HuH-7 (cell line): Measurements from ENCODE around the gene TMEM151A.
A peak's percentile ranks its signal among the peaks of the same experiment; 100 is the strongest.
"Not testable (repeated sequence)": the region's sequence is repeated elsewhere in the genome, so short reads cannot be mapped to it uniquely, and the experiment has no call there.

Experiments
- DNase-seq: peaks from one replicate; pipeline ENCODE4 v3.0.0; 2011; ENCODE audit warnings: low spot score

TMEM151A gene

DNA sequence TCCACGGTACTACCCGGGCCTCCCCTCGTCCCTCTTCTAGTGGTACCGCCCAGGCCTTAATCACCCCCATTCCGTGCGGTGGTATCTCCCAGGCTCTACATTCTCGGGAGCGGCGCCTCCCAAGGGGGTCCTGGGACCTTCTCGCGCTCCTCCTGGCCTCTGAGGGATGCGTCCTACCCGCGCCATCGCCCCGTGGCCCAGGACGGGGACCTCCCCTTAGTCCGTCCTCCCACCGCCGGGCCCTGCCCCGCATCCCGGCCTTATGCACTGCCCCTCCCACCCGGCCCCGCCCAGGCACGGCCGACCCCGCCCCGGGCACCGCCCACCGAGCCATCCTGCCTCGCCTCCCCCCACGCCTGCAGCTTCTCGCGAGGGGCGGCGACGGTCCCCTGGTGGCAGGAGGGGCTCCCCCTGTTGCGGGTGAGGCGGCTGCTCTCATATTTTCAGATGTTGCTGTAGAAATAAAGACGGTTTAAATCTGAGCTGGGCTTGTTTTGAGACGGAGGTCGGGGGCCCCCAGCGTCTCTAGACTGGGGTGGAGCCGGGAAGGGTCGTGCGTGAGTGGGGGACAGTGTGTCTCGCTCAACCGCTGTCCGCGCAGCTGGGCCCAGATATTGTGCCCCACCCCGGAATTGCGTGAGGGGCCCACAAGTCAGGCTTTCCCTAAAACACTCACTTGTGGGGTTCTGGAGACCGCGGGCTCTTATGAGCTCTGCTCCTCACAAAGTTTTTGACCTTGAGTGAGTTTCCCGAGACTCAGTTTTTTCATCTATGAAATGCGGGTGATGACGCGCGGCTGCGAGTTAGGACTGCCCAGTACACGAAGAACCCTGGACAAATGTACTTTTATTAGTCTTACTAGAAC is 24.1 kb upstream of the TMEM151A start:
- peak; percentile 100 for DNase-seq

- DNase-seq = peak; percentile 100
Measured at GRCh38 chr11:66268244-66268951, 23.3 kb upstream of the TMEM151A start, which contains the start of gene RAB1B. Gene RAB1B, plus strand, starts transcription at chr11:66268639. Its CDS starts 41 bp downstream, at chr11:66268680.

GRCh38 chr11:66268952-66269905 is 22.5 kb upstream of the TMEM151A start:
- peak; percentile 99 for DNase-seq

GRCh38 chr11:66271816-66272215 is 19.9 kb upstream of the TMEM151A start:
- no peak for DNase-seq

DNA sequence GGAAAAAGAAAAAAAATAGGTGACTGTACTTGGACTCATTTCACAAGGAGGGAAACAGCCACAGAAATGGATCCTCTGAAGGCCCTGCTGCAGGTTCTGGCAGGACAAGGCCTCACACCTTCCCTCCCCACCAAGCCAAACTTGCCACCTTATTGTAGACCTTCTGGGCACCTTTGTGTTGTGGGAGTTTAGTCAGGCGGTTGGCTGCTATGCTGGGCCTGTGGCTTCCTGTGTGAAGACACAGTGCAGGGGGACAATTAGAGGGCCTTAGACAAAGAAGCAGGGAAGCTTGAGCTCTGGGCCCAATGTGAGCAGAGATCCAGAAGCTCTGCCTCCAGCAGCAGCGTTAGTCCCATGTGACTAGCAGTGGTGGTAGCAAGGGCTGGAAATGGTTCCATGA is 19.1 kb upstream of the TMEM151A start:
- no peak for DNase-seq

GRCh38 chr11:66274219-66274618 is 17.5 kb upstream of the TMEM151A start:
- no peak for DNase-seq

GRCh38 chr11:66275396-66275795 is 16.3 kb upstream of the TMEM151A start:
- no peak for DNase-seq

GRCh38 chr11:66275984-66276612 is 15.6 kb upstream of the TMEM151A start:
- DNase-seq = no peak

DNA sequence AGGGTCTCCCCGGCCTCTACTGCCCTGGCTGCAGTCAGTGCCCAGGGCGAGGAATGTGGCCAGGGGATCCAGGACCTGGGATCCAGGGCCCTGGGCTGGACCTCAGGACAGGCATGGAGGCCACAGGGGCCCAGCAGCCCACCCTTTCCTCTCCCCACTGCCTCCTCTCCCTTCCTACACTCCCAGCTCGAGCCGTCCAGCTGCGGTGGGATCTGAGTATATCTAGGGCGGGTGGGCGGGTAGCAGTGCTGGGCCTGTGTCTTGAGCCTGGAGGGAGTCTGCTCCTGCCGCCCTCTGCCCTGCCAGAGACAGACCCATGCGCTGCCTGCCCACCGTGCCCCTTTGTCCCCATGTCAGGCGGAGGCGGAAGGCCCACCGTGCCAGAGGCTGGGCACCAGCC is 15.1 kb upstream of the TMEM151A start:
- not testable (repeated sequence) for DNase-seq

- not testable (repeated sequence) for DNase-seq
Measured at GRCh38 chr11:66277064-66277463, 14.6 kb upstream of the TMEM151A start.

GRCh38 chr11:66277471-66278362 is 14.0 kb upstream of the TMEM151A start, which contains the start of gene CNIH2:
Gene CNIH2, plus strand, starts transcription at chr11:66278175. Its CDS starts 282 bp downstream, at chr11:66278457.
- peak; percentile 100 for DNase-seq

GRCh38 chr11:66278363-66279091 is 13.2 kb upstream of the TMEM151A start:
- DNase-seq = peak; percentile 80

DNA sequence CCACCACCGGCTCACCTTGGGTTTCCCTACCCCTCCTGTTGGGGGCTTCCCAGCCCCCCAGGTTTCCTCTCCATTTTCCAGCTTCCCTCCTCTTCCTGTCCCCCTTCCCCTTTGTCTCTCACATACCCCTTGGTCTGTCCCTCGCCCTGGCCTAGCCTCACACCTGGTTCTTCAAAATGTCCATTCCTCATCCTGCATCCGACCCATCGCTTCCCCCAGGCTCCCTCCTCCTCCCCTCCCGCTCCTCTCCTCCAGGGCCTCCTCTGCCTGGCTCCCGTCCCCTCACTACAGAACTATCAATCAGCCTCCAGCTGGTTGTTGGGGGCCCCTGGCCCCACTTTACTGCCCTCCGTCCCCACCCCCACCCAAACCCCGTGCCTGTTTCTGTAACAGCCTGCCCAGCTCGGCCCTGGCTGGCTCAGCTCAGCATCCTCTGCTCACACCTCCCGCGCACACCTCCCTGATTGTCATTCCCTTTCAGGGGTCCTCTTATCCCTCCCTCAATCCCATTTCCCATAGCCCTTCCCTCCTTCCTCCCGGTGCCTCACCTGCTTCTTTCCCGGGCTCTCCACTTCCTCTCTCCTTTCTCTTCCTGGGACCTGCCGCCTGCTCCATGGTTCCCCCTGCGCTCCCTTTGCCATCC is 12.5 kb upstream of the TMEM151A start:
- DNase-seq = peak; percentile 75

GRCh38 chr11:66280428-66280827 is 11.3 kb upstream of the TMEM151A start:
- no peak for DNase-seq

DNA sequence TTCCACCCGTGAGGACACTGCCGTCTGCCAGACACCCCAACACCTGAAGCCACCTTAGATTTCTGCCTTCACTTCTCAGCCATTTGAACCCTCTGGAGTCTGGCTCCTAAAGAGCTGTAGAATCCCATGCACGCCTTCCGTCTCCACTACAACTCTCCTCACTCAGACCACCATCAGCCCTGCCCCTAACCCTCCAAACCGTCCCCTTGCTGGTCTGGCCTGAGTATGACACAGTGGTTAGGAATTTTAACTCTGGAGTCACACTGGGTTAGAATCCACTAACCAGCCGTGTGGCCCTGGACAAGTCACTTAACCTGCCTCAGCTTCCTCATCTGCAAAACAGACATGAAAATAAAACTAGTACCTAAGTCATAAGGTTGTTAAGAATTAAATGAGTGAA is 10.7 kb upstream of the TMEM151A start:
- DNase-seq = no peak

GRCh38 chr11:66281776-66282467 is 9.8 kb upstream of the TMEM151A start:
- DNase-seq = no peak

DNA sequence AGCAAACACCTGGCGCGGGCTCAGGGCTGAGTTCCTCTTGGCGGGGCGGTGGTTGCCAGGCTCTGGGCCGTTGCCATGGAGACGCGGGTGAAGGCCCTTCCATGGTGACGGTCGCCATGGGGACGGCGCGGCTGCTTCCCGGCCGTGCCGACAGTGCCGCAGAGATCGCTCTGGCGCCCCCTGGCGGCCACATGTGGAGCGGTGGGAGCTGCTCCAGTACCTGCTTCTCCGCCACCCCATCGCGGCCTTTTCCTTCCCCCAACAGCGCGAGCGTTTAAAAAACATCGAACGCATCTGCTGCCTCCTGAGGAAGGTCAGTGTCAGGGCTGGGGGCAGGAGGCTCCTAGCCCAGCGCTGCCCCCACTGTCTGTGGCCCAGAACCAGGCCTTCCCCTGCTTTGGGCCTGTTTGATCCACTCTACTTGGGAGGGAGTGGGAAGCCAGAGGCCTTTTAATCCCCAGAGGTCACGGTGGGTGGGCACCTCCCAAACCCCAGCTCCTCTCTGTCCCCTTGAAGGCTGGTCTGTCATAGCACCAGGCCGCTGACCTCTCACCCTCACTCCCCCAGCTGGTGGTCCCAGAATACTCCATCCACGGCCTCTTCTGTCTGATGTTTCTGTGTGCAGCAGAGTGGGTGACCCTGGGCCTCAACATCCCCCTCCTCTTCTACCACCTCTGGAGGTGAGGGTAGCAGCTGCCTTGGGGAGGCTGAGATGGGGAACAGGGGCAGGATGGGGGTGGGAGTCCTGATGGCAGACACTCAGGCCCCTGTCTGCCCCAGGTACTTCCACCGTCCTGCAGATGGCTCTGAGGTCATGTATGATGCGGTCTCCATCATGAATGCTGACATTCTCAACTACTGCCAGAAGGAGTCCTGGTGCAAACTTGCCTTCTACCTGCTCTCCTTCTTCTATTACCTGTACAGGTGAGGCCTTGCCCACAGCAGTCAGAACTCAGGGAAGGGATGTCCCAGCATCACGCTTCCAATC is 8.9 kb upstream of the TMEM151A start:
- DNase-seq = peak; percentile 100
